AG04450 (cell line): ENCODE data around the gene MTRF1. TPM values are rescaled to one million over a fixed set of nuclear protein-coding genes. Genes with fewer than 3 reads are reported as not detected.

Experiments
- CTCF ChIA-PET: fragments of 300-600, 350-600 bp; formaldehyde crosslinking; extraction: SDS; loops from one replicate; lab custom pipeline; 2022; ENCODE audit warnings: antibody characterized with exemption, inconsistent platforms; lab: Charles Lee
- POLR2A ChIA-PET: fragments of 350-600 bp; formaldehyde crosslinking; extraction: SDS; loops from one replicate; lab custom pipeline; 2021; ENCODE audit warnings: antibody characterized with exemption, inconsistent platforms; lab: Yijun Ruan, JAX
- DNase-seq: peaks from one replicate; pipeline ENCODE4 v3.0.0-alpha.2; 2011; ENCODE audit warnings: low read depth, low spot score
- H3K27ac ChIP-seq: one replicate; pipeline ENCODE4 v1.5.1; 2012; ENCODE audit warnings: low read depth, low read length, control low read depth
- H3K27me3 ChIP-seq: one replicate; pipeline ENCODE4 v1.6.0; 2012; ENCODE audit warnings: low read length; ENCODE audit not compliant: control insufficient read depth, insufficient read depth
- H3K4me3 ChIP-seq: 2 replicates; pipeline ENCODE4 v1.5.1; 2011; ENCODE audit warnings: mild to moderate bottlenecking, low read depth, low read length, control low read depth
- H3K9me3 ChIP-seq: 2 replicates; pipeline ENCODE4 v1.5.1; 2012; ENCODE audit warnings: low read length; ENCODE audit not compliant: control insufficient read depth, insufficient read depth
- CTCF ChIP-seq: IDR thresholded peaks from 2 replicates; pipeline ENCODE4 v1.5.1; 2011; ENCODE audit warnings: low read depth, low read length, control low read depth, inconsistent platforms
- polyA plus RNA-seq: library from polyadenylated mRNA; depleted of rRNA; stranded (reverse); fragments of >200 nt; gene quantifications from 2 replicates; pipeline ENCODE4 v1.2.3, GENCODE V29; 2011

MTRF1 gene
- polyA plus RNA-seq, 1 experiment: 14.6 TPM

GRCh38 chr13:41302743-41303142, 39.4 kb upstream of the MTRF1 start:
- POLR2A ChIA-PET: no interaction called here
- Histone ChIP-seq H3K27me3 (no peaks in the 10 kb centered on the region), H3K4me3 (no peak overlapping the region), H3K27ac (no peak overlapping the region), H3K9me3 (no peaks in the 10 kb centered on the region)
- no peak for TF ChIP-seq CTCF
- DNase-seq: no peak
- CTCF ChIA-PET: no interaction called here

GRCh38 chr13:41299316-41300094, 36.1 kb upstream of the MTRF1 start:
- ChIA-PET CTCF (no interaction called here), POLR2A (no interaction called here)
- no peak overlapping the region for H3K27ac ChIP-seq
- TF ChIP-seq CTCF: no peak
- H3K27me3 ChIP-seq: no peaks in the 10 kb centered on the region
- H3K9me3 ChIP-seq: no peaks in the 10 kb centered on the region
- H3K4me3 ChIP-seq: no peak overlapping the region
- no peak for DNase-seq

DNA sequence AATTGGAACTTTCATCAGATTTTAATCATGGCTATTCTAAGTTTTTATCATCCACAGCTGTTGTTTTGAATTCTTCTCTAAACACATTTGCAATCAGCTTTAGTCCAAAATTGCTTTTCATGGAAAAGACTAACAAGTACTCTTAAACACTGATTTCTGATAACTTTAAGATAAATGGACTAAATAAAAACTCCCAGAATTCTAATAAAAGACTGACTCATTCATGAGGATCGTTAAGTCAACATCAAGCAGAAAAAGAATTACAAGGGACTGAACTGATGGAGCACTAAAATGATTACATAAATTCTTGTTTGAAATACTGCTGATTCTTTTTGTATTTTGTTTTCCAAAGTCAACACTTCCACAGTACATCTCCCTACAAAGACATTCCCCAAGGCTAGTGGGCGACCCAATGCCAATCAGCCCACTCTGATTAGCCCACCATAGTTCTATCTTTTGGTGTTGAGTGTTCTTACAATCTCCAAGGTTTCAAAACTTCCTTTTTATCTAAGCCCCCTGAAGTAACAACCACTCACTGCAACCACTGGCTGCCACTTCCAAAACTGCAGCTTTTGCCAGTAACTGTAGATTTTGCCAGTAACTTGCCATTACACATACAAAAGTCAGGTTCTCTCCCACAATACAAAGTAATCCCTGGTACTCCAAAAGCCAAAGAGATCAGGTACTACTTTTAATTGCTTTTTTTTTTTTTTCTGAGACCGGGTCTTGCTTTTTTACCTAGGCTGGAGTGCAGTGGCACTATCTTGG, 33.7 kb upstream of the MTRF1 start:
- Histone ChIP-seq H3K9me3 (no peaks in the 10 kb centered on the region; the same call in 1 of the 2 replicates), H3K27me3 (no peaks in the 10 kb centered on the region), H3K27ac (no peak overlapping the region), H3K4me3 (no peak overlapping the region)
- TF ChIP-seq CTCF: no peak
- ChIA-PET POLR2A (no interaction called here), CTCF (no interaction called here)
- DNase-seq: no peak

DNA sequence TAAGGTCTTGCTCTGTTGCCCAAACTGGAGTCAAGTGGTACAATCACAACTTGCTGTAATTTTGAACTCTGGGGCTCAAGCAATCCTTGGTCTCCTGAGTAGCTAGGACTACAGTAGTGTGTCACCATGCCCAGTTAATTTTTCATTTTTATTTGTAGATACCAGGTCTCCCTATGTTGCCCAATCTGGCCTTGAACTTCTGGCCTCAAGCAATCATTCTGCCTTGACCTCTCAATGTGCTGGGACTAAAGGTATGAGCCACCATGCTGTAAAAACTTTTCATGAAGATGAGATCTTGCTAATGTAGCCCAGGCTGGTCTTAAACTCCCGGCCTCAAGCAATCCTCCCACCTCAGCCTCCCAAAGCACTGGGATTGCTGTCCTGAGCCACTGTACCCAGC, 32.6 kb upstream of the MTRF1 start:
- ChIA-PET POLR2A (no interaction called here), CTCF (no interaction called here)
- H3K27me3 ChIP-seq: no peaks in the 10 kb centered on the region
- TF ChIP-seq CTCF: no peak
- DNase-seq: no peak
- no peak overlapping the region for H3K4me3 ChIP-seq
- H3K9me3 ChIP-seq: no peaks in the 10 kb centered on the region; the same call in 1 of the 2 replicates
- H3K27ac ChIP-seq: no peak overlapping the region

DNA sequence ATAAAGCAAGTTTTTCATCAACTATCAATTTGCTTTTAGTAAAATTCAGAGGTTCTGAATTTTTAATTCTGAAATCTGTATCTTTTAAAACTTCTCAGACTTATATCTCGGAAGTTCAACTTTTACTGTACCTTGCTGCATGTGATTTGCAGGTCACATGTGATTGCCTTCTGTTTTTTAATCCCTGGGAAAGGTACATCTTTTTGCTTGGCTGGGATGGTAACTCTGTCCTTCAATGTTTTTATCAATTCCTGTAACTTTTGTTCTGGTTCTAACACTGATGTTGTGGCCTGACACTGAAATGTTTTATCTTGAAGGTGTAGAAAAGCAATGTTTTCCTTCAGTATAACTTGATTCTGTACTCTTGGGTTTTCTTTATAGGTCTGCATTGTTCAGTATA, 31.5 kb upstream of the MTRF1 start:
- CTCF ChIA-PET: no interaction called here
- Histone ChIP-seq H3K27ac (no peak overlapping the region), H3K9me3 (no peaks in the 10 kb centered on the region; the same call in 1 of the 2 replicates), H3K27me3 (no peaks in the 10 kb centered on the region), H3K4me3 (no peak overlapping the region)
- DNase-seq: no peak
- POLR2A ChIA-PET: no interaction called here
- TF ChIP-seq CTCF: no peak
